Body of pancreas (tissue), 4 donors: ENCODE results near the gene KHNYN. TPM values are rescaled to one million over a fixed set of nuclear protein-coding genes. Genes with fewer than 3 reads are reported as not detected.

Experiments
- ATAC-seq: fragments of 150-250 bp; one replicate; pipeline ENCODE4 v1.9.1; 2016
- DNase-seq, 4 donors: peaks; one replicate each; pipeline ENCODE4 v3.0.0-alpha.2; 2019
- H3K27ac ChIP-seq, 4 donors: fragments of 200-600 bp; sonication (generic); 1 replicate in 3 of 4; 2 replicates in 1 of 4; pipeline versions ENCODE4 v1.5.1 to v1.6.1; 2016 to 2019; ENCODE audit warnings: mild to moderate bottlenecking in 1 of 4, mixed read lengths in 1 of 4, moderate library complexity in 1 of 4
- H3K27me3 ChIP-seq, 2 donors: fragments of 200-600 bp; sonication (generic); one replicate each; pipeline ENCODE4 v1.6.0; 2016; ENCODE audit warnings: mild to moderate bottlenecking in 1 of 2
- H3K36me3 ChIP-seq, 2 donors: fragments of 200-600 bp; sonication (generic); replicated peaks in 1 of 2; 2 replicates each; pipeline ENCODE4 v1.5.1; 2016; ENCODE audit warnings: low read depth in 2 of 2; ENCODE audit not compliant: insufficient read depth in 1 of 2
- H3K4me1 ChIP-seq: fragments of 200-600 bp; sonication (generic); one replicate; pipeline ENCODE4 v1.6.0; 2016
- H3K4me3 ChIP-seq, 2 donors: fragments of 200-600 bp; sonication (generic); 1 replicate in 1 of 2; 2 replicates in 1 of 2; pipeline ENCODE4 v1.5.1; 2016 to 2019
- H3K9me3 ChIP-seq, 3 donors: fragments of 200-600 bp; sonication (generic); 1 replicate in 2 of 3; 2 replicates in 1 of 3; pipeline ENCODE4 v1.5.1; 2016
- CTCF ChIP-seq, 7 experiments: fragments of 450-650 bp in 4 of 7; fragments of 200-600 bp in 3 of 7; sonication (generic) in 3 of 7; IDR thresholded peaks; one replicate each; pipeline ENCODE4 v1.5.1; 2016 to 2019; ENCODE audit warnings: antibody characterized with exemption in 7 of 7
- POLR2A ChIP-seq, 3 donors: fragments of 450-650 bp; IDR thresholded peaks; one replicate each; pipeline ENCODE4 v1.6.1; 2016; ENCODE audit warnings: antibody characterized with exemption in 3 of 3, mild to moderate bottlenecking in 2 of 3
- WGBS, 2 donors: methylation state at CpG; one replicate each; pipeline ENCODE4 v1.1.5; 2017; 5-methylcytosine and 5-hydroxymethylcytosine counted together
- intact Hi-C: fragments of 100-400 bp; cut with DNase I; formaldehyde crosslinking; loops from one replicate; pipeline ENCODE4 v1.15.1; 2023
- total RNA-seq, 2 donors: library from RNA; depleted of rRNA; stranded (reverse); fragments of >200 nt; gene quantifications; one replicate each; pipeline ENCODE4 v1.1.0, GENCODE V29; 2016

Gene KHNYN
- total RNA-seq, 2 donors from 2014 or later: 43.8 TPM

DNA sequence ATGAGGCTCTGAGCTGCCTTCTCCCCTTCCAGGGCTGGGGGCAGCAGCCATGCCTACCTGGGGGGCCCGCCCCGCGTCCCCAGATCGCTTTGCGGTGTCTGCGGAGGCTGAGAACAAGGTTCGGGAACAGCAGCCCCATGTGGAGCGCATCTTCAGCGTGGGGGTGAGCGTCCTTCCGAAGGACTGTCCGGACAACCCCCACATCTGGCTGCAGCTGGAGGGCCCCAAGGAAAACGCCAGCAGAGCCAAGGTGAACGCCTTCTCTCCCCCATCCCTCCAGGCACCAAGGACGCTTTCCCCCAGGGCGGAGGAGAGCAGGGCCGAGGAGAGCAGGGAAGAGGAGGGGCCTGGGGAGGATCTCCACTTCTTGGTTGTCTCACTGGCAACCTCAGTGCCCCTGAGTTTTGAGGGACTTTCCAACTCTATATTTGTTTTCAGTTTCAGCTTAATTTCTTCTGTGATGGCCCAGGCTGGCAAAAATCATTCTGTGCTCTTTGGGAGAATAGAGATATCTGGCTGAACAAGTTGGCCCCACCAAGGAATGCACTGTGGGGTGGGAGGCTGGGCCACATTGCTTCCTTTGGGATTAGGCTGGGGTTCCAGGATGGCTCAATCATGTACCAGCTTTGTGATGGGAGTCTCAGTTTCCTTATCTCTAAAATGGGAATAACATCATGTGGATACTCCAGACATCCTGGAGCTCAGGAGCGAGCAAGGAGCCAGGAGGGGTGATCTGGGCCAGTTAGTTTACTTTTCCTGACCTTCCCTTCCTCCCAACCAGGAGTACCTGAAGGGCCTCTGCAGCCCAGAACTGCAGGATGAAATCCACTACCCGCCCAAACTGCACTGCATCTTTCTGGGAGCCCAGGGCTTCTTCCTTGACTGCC is 1.2 kb downstream of the KHNYN start:
- peaks cover 61% of the 10 kb centered on the region for H3K4me1 ChIP-seq
- ATAC-seq: no peak
- DNase-seq: peak in 2 of 4 donors; percentile 26 to 37
- H3K27ac ChIP-seq: peak overlapping the region; percentile 91 to 98 (median 96)
- TF ChIP-seq CTCF (IDR thresholded peaks at IDR 0.05) (no peak), POLR2A (IDR thresholded peaks at IDR 0.05) (no peak)
- H3K27me3 ChIP-seq: no peaks in the 10 kb centered on the region
- 7 to 16% methylated on average over 6 to 19 of the region's 19 CpGs for WGBS, 2 donors
- peak overlapping the region; percentile 16 to 41 for H3K4me3 ChIP-seq
- intact Hi-C loops: loop anchor here (5.0 to 10.0 kb wide), 2 partner anchors 59 to 96 kb away; partner anchors contain the start of genes ADCY4 and RIPK3
- peaks cover 9 to 12% of the 10 kb centered on the region in 2 donors for H3K36me3 ChIP-seq
- no peaks in the 10 kb centered on the region for H3K9me3 ChIP-seq

- TF ChIP-seq POLR2A (IDR thresholded peaks at IDR 0.05) (peak in 1 of 3 donors; percentile 21), CTCF (IDR thresholded peaks at IDR 0.05) (peak; percentile 87 to 99 (median 95))
- H3K36me3 ChIP-seq: peaks cover 9 to 12% of the 10 kb centered on the region in 2 donors
- H3K27ac ChIP-seq: peak overlapping the region; percentile 33 to 97 (median 93)
- H3K4me1 ChIP-seq: peaks cover 61% of the 10 kb centered on the region
- intact Hi-C loops: loop anchor here (5.0 to 10.0 kb wide), 2 partner anchors 59 to 97 kb away; partner anchors contain the start of genes ADCY4 and RIPK3
- DNase-seq (peak; percentile 92 to 94 (median 93)), ATAC-seq (peak; percentile 62)
- no peaks in the 10 kb centered on the region for H3K27me3 ChIP-seq
- 15 to 31% methylated on average over 6 to 15 of the region's 15 CpGs for WGBS, 2 donors
- H3K4me3 ChIP-seq: no peak overlapping the region
- no peaks in the 10 kb centered on the region for H3K9me3 ChIP-seq
These were observed 2.0 kb downstream of the KHNYN start for GRCh38 chr14:24431569-24432258.

DNA sequence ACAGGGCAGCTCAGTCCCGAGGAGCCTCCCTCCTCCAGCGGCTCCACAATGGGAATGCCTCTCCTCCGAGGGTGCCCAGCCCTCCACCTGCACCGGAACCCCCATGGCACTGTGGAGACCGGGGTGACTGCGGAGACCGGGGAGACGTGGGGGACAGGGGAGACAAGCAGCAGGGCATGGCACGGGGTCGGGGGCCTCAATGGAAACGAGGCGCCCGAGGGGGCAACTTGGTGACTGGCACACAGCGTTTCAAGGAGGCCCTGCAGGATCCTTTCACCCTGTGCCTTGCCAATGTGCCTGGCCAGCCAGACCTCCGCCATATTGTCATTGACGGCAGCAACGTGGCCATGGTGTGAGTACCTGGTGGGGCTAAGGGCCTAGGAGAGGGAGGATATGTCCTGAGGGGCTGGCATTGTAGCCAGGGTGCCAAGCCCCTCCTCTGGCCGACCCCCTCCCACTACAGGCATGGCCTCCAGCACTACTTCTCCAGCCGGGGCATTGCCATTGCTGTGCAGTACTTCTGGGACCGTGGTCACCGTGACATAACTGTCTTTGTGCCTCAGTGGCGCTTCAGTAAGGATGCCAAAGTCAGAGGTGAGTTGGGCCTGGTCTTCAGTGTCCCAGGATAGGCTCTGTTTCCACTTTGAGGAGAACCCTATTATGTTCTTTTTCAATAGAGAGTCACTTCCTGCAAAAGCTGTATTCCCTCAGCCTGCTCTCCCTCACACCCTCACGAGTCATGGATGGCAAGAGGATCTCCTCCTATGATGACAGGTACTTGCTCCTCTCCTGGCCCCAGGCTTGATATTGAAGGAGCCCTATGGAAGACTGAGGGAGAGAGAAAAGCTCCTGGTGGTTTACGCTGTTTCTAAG is 2.7 kb downstream of the KHNYN start:
- ATAC-seq (no peak), DNase-seq (peak in 1 of 4 donors; percentile 10)
- Histone ChIP-seq H3K9me3 (no peaks in the 10 kb centered on the region), H3K27me3 (no peaks in the 10 kb centered on the region), H3K27ac (peak overlapping the region in 3 of 4 donors; percentile 91 to 97 (median 95)), H3K4me3 (no peak overlapping the region), H3K36me3 (peaks cover 9 to 14% of the 10 kb centered on the region in 2 donors), H3K4me1 (peaks cover 57% of the 10 kb centered on the region)
- intact Hi-C loops: loop anchor here (5.0 to 10.0 kb wide), 2 partner anchors 60 to 98 kb away; partner anchors contain the start of genes ADCY4 and RIPK3
- 73 to 76% methylated on average over 21 to 24 of the region's 24 CpGs for WGBS, 2 donors
- TF ChIP-seq POLR2A (IDR thresholded peaks at IDR 0.05) (no peak), CTCF (IDR thresholded peaks at IDR 0.05) (no peak)

DNA sequence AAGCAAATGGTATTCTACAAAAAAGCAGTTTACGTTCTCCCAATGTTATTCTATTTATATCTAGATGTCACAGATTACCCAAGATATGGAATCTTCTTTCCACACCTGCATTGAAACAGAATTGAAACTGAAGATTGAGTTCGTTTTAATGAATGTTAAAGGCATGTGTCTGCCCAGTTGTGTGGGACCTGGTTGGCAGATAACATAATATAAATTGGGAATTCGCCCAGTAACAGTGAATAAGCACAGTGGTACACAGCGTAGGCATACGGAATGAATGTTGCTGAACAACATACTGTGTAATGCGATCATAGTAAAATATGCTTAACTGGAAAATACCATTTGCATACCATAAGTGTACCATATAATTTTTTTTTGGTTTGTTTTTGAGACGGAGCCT is 4.3 kb downstream of the KHNYN start:
- Histone ChIP-seq H3K27me3 (no peaks in the 10 kb centered on the region), H3K27ac (no peak overlapping the region), H3K9me3 (no peaks in the 10 kb centered on the region), H3K4me3 (no peak overlapping the region), H3K36me3 (peaks cover 9 to 14% of the 10 kb centered on the region in 2 donors), H3K4me1 (peaks cover 42% of the 10 kb centered on the region)
- TF ChIP-seq POLR2A (IDR thresholded peaks at IDR 0.05) (no peak), CTCF (IDR thresholded peaks at IDR 0.05) (no peak)
- no peak for ATAC-seq
- intact Hi-C loops: loop anchor here (5.0 to 10.0 kb wide), 2 partner anchors 62 to 99 kb away; partner anchors contain the start of genes ADCY4 and RIPK3
- 67 to 74% methylated on average over 7 of the region's 7 CpGs for WGBS, 2 donors
- no peak for DNase-seq
